GM13977 (cell line): ENCODE measurements around the gene ARSD.
"Not testable (repeated sequence)": the region's sequence is repeated elsewhere in the genome, so short reads cannot be mapped to it uniquely, and the experiment has no call there.

ENCODE experiments used
- DNase-seq: peaks from one replicate; pipeline ENCODE4 v3.0.0; 2012; ENCODE audit warnings: low spot score
- CTCF ChIP-seq: IDR thresholded peaks from 2 replicates; pipeline ENCODE4 v1.5.1; 2012; ENCODE audit warnings: mild to moderate bottlenecking, control low read depth; ENCODE audit not compliant: insufficient read depth; ENCODE audit errors: extremely low read depth, missing control alignments
- in situ Hi-C: fragments of 300-500 bp; cut with MboI; formaldehyde crosslinking; loops from one replicate; pipeline ENCODE4 v1.12.0; 2022; ENCODE audit warnings: low sequenced_read_pairs, low pct_unique_long_range_greater_than_20kb, mixed read lengths, inconsistent platforms; ENCODE audit not compliant: unreplicated experiment

ARSD gene

GRCh38 chrX:2958199-2958598 lies 29.1 kb upstream of the ARSD start:
- no peak for TF ChIP-seq CTCF
- no peak for DNase-seq
- in situ Hi-C loops, result no loop called here

- no peak for TF ChIP-seq CTCF
- no peak for DNase-seq
- in situ Hi-C loops, result no loop called here
Observed at GRCh38 chrX:2955838-2956237, 26.7 kb upstream of the ARSD start.

GRCh38 chrX:2955281-2955680 lies 26.1 kb upstream of the ARSD start:
- no peak for TF ChIP-seq CTCF
- in situ Hi-C loops, result no loop called here
- no peak for DNase-seq

GRCh38 chrX:2954541-2954940 lies 25.4 kb upstream of the ARSD start:
- no peak for TF ChIP-seq CTCF
- in situ Hi-C loops, result no loop called here
- no peak for DNase-seq

- in situ Hi-C loops, DNase-seq: not testable (repeated sequence)
Observed at GRCh38 chrX:2937942-2938341, 8.8 kb upstream of the ARSD start.

GRCh38 chrX:2934715-2935710 lies 5.9 kb upstream of the ARSD start:
- in situ Hi-C loops, result no loop called here
- no peak for TF ChIP-seq CTCF
- no peak for DNase-seq

GRCh38 chrX:2933125-2933900 lies 4.2 kb upstream of the ARSD start:
- in situ Hi-C loops, result no loop called here

More at GRCh38 chrX:2933125-2933900, 4.2 kb upstream of the ARSD start:
- DNase-seq, result no peak
- TF ChIP-seq CTCF, result no peak
